SJSA1 (cell line): ENCODE results near the gene ATP2B1. TPM values are rescaled to one million over a fixed set of nuclear protein-coding genes. Genes with fewer than 3 reads are reported as not detected.

Source experiments
- DNase-seq, 2 experiments: peaks; one replicate each; pipeline ENCODE4 v3.0.0-alpha.2; 2015 to 2020; ENCODE audit warnings: low spot score in 2 of 2, low read depth in 1 of 2
- H3K27ac ChIP-seq: fragments of 250-450 bp; sonication (Bioruptor Pico); 2 replicates; pipeline ENCODE4 v1.5.1; 2020; ENCODE audit warnings: mild to moderate bottlenecking, moderate library complexity
- H3K27me3 ChIP-seq: fragments of 250-450 bp; sonication (Bioruptor Pico); replicated peaks from 2 replicates; pipeline ENCODE4 v1.5.1; 2020; ENCODE audit warnings: mild to moderate bottlenecking, moderate library complexity
- H3K36me3 ChIP-seq: fragments of 250-450 bp; sonication (Bioruptor Pico); 2 replicates; pipeline ENCODE4 v1.5.1; 2020; ENCODE audit warnings: mild to moderate bottlenecking
- H3K4me1 ChIP-seq: fragments of 250-450 bp; sonication (Bioruptor Pico); replicated peaks from 2 replicates; pipeline ENCODE4 v1.6.1; 2021; ENCODE audit warnings: mild to moderate bottlenecking
- H3K4me3 ChIP-seq: fragments of 250-450 bp; sonication (Bioruptor Pico); 2 replicates; pipeline ENCODE4 v1.5.1; 2020; ENCODE audit warnings: mild to moderate bottlenecking
- H3K9me3 ChIP-seq: fragments of 250-450 bp; sonication (Bioruptor Pico); replicated peaks from 2 replicates; pipeline ENCODE4 v1.5.1; 2020; ENCODE audit warnings: mild to moderate bottlenecking
- total RNA-seq: library from RNA; depleted of rRNA; stranded (reverse); fragments of >200 nt; shearing (Covaris generic); gene quantifications from 2 replicates; pipeline ENCODE4 v1.2.3, GENCODE V29; 2014; rRNA removed

Gene ATP2B1
- total RNA-seq, 1 experiment from 2014 or later: 49.8 TPM

DNA sequence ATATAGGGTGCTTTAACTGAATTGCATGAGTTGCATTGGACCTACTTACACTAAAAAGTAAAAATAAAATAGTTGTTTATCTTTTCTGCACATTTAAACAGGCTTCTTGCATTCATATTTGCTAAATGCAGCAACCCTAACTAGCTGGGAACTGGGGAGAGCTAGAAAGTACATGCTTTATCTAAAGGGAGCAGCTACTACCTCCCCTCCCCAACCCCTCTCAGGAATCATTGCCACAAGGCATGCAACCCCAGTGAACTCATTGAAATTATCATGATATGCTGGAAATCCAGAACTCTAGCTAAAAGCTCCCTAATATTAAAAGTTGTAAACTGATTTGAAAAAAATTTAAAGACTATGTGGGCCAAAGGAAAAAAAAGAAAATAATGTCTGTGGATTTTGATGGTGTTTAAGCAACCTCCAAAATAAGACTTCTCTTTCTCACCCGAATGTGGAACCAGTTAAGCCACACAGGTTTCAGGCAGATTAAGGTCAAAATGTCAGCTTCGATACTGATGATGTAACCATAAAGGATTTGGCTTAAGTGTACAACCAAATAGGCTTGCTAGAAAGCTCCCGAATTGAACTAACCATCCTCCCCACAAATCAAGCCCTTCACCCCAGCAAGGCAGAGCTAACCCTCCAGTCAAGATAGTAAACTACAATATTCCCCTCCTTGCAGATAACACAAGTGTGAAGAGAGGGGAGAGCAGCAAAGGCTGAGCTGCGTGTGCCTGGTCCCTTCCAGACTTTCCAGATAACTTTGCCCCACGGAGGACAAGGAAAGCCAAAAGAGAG lies 169.0 kb downstream of the ATP2B1 start:
- Histone ChIP-seq H3K9me3 (no peaks in the 10 kb centered on the region), H3K4me1 (peaks cover 20% of the 10 kb centered on the region), H3K27me3 (no peaks in the 10 kb centered on the region), H3K27ac (no peak overlapping the region), H3K4me3 (no peak overlapping the region), H3K36me3 (no peaks in the 10 kb centered on the region)
- no peak for DNase-seq

- H3K4me1 ChIP-seq: peaks cover 12% of the 10 kb centered on the region
- H3K27ac ChIP-seq: no peak overlapping the region
- no peaks in the 10 kb centered on the region for H3K9me3 ChIP-seq
- DNase-seq: no peak
- no peaks in the 10 kb centered on the region for H3K27me3 ChIP-seq
- no peaks in the 10 kb centered on the region for H3K36me3 ChIP-seq
- H3K4me3 ChIP-seq: no peak overlapping the region
Observed at GRCh38 chr12:89538897-89539296, 169.7 kb downstream of the ATP2B1 start.

Other genes starting within 250 kb of the ATP2B1 start
- 9.4 and 10.2 TPM in 2 replicates for gene GALNT4, start 184.0 kb downstream of the ATP2B1 start, total RNA-seq
- 35.1 and 39.4 TPM in 2 replicates for gene POC1B, start 182.8 kb downstream of the ATP2B1 start, total RNA-seq